ENCODE data around the gene PIP4K2C. TPM values are rescaled to one million over a fixed set of nuclear protein-coding genes. Genes with fewer than 3 reads are reported as not detected.
A peak's percentile ranks its signal among the peaks of the same experiment; 100 is the strongest.

Gene PIP4K2C
- total RNA-seq, 2 donors from 2014 or later = 37.4 to 51.1 TPM

DNA sequence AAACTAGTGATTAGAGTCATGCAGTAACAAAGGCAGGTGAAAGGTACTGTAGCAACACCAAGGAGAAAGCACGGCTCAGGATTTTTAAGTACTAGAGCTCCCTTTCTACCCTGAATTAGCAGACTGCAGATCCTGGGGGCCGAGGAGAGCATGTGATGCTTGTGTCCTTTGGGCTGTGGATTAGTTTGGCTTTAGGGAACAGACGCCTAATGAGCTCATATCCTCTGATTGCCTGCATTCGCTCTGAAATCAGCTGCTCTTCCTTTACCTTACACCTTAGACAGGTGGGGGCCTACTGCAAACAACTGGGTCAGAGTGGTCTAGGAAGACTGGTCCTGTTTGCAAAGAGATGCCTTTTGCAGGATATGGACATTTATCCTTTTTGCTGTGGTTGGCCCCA is 2.2 kb downstream of the PIP4K2C start:
- Histone ChIP-seq H3K27ac (no peak overlapping the region), H3K4me3 (no peak overlapping the region), H3K9me3 (no peaks in the 10 kb centered on the region), H3K36me3 (no peaks in the 10 kb centered on the region), H3K4me1 (replicated peaks) (peaks cover 12% of the 10 kb centered on the region), H3K27me3 (replicated peaks; ENCODE audit: insufficient read depth) (no peaks in the 10 kb centered on the region)
- TF ChIP-seq POLR2A (IDR thresholded peaks at IDR 0.05) = no peak
- TF ChIP-seq, protein P1, sequence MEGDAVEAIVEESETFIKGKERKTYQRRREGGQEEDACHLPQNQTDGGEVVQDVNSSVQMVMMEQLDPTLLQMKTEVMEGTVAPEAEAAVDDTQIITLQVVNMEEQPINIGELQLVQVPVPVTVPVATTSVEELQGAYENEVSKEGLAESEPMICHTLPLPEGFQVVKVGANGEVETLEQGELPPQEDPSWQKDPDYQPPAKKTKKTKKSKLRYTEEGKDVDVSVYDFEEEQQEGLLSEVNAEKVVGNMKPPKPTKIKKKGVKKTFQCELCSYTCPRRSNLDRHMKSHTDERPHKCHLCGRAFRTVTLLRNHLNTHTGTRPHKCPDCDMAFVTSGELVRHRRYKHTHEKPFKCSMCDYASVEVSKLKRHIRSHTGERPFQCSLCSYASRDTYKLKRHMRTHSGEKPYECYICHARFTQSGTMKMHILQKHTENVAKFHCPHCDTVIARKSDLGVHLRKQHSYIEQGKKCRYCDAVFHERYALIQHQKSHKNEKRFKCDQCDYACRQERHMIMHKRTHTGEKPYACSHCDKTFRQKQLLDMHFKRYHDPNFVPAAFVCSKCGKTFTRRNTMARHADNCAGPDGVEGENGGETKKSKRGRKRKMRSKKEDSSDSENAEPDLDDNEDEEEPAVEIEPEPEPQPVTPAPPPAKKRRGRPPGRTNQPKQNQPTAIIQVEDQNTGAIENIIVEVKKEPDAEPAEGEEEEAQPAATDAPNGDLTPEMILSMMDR (IDR thresholded peaks at IDR 0.05) = no peak
- WGBS = 73% methylated on average over 4 of the region's 4 CpGs
- DNase-seq (ENCODE audit: low spot score) = no peak
- intact Hi-C loops (cut with DNase I) = no loop called here

DNA sequence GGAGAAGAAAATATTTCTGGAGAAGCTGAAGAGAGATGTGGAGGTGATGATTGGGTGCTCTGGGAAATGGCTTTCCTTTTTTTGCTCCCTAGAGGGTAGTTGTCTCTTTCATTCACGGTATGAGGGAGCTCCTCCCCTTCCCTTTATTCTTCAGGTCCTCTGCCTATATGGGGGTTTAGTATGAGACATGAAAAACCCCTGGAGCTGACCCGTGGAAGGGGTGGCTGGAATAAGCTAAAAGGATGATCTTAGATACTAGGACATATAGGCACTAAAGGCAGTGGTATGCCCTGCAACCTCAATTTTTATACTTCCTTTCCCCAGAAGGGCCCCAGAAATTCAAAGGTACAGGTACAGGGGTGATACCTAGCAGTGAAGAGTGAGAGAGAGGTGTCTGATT is 9.4 kb downstream of the PIP4K2C start:
- H3K27ac ChIP-seq = no peak overlapping the region
- no peak overlapping the region for H3K4me3 ChIP-seq
- H3K9me3 ChIP-seq = no peaks in the 10 kb centered on the region
- no peaks in the 10 kb centered on the region for H3K27me3 ChIP-seq (replicated peaks; ENCODE audit: insufficient read depth)
- H3K4me1 ChIP-seq (replicated peaks) = no peaks in the 10 kb centered on the region
- WGBS = 68% methylated on average over 2 of the region's 2 CpGs
- TF ChIP-seq POLR2A (IDR thresholded peaks at IDR 0.05) = no peak
- DNase-seq (ENCODE audit: low spot score) = no peak
- H3K36me3 ChIP-seq = no peaks in the 10 kb centered on the region
- intact Hi-C loops (cut with DNase I) = no loop called here

GRCh38 chr12:57602544-57602943 is 11.6 kb downstream of the PIP4K2C start:
- Histone ChIP-seq H3K36me3 (no peaks in the 10 kb centered on the region), H3K4me3 (no peak overlapping the region), H3K27me3 (replicated peaks; ENCODE audit: insufficient read depth) (no peaks in the 10 kb centered on the region), H3K9me3 (no peaks in the 10 kb centered on the region), H3K27ac (no peak overlapping the region), H3K4me1 (replicated peaks) (no peaks in the 10 kb centered on the region)
- DNase-seq (ENCODE audit: low spot score) = no peak
- intact Hi-C loops (cut with DNase I) = no loop called here
- TF ChIP-seq, protein P1 (IDR thresholded peaks at IDR 0.05) = no peak
- TF ChIP-seq POLR2A (IDR thresholded peaks at IDR 0.05) (no peak), POLR2AphosphoS5 (IDR thresholded peaks at IDR 0.05) (no peak)

DNA sequence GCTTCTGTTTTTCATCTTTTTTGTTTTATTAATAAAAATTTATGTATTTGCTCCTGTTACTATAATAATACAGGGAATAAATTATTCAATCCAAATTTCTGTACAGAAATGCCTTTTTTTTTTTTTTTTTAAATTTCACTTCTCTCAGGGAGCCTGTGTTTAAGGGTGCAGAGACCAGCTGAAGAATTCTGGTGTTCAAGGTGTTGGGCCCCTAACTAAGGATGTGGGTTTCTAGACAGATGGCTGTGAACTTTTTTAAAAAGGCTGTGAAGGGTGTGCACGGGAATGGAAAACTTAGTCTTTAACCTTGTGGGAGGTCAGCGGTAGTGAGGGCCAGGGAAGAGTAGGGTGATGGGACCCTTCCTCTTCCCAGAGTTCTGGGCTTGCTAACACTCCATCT is 12.3 kb downstream of the PIP4K2C start:
- TF ChIP-seq POLR2AphosphoS5 (IDR thresholded peaks at IDR 0.05) (no peak), POLR2A (IDR thresholded peaks at IDR 0.05) (no peak)
- TF ChIP-seq, protein P1 (IDR thresholded peaks at IDR 0.05) = no peak
- Histone ChIP-seq H3K27me3 (replicated peaks; ENCODE audit: insufficient read depth) (no peaks in the 10 kb centered on the region), H3K4me1 (replicated peaks) (no peaks in the 10 kb centered on the region), H3K9me3 (no peaks in the 10 kb centered on the region), H3K4me3 (no peak overlapping the region), H3K27ac (peak overlapping the region; percentile 92 to 96), H3K36me3 (no peaks in the 10 kb centered on the region)
- DNase-seq (ENCODE audit: low spot score) = no peak
- 56% methylated on average over 2 of the region's 2 CpGs for WGBS
- intact Hi-C loops (cut with DNase I) = no loop called here

- H3K27ac ChIP-seq = peak overlapping the region; percentile 92 to 96
- no peaks in the 10 kb centered on the region for H3K4me1 ChIP-seq (replicated peaks)
- peak overlapping the region; percentile 84 to 89 for H3K4me3 ChIP-seq
- peak; percentile 59 for DNase-seq (ENCODE audit: low spot score)
- H3K9me3 ChIP-seq = no peaks in the 10 kb centered on the region
- peak; percentile 48 for TF ChIP-seq POLR2AphosphoS5 (IDR thresholded peaks at IDR 0.05)
- no peak for TF ChIP-seq POLR2A (IDR thresholded peaks at IDR 0.05)
- no peaks in the 10 kb centered on the region for H3K36me3 ChIP-seq
- no peaks in the 10 kb centered on the region for H3K27me3 ChIP-seq (replicated peaks; ENCODE audit: insufficient read depth)
- 10% methylated on average over 6 of the region's 6 CpGs for WGBS
- intact Hi-C loops (cut with DNase I) = no loop called here
Measured at GRCh38 chr12:57603815-57604453, 12.9 kb downstream of the PIP4K2C start.

GRCh38 chr12:57604454-57604991 is 13.5 kb downstream of the PIP4K2C start, which contains the start of gene DTX3:
TSS of gene DTX3 (plus strand) at chr12:57604824. CDS start at chr12:57606518, 1,694 bp downstream.
- TF ChIP-seq POLR2AphosphoS5 (IDR thresholded peaks at IDR 0.05) (peak; percentile 16), POLR2A (IDR thresholded peaks at IDR 0.05) (no peak)
- TF ChIP-seq, protein P1 (IDR thresholded peaks at IDR 0.05) = no peak
- intact Hi-C loops (cut with DNase I) = no loop called here
- no peaks in the 10 kb centered on the region for H3K9me3 ChIP-seq
- DNase-seq (ENCODE audit: low spot score) = peak; percentile 66
- peak within 1 kb of the TSS; percentile 92 to 96 for H3K27ac ChIP-seq
- H3K4me3 ChIP-seq = peak within 1 kb of the TSS; percentile 84 to 89
- 2% methylated on average over 28 of the region's 36 CpGs for WGBS
- no peaks in the 10 kb centered on the region for H3K4me1 ChIP-seq (replicated peaks)
- H3K36me3 ChIP-seq = no peaks in the 10 kb centered on the region
- no peaks in the 10 kb centered on the region for H3K27me3 ChIP-seq (replicated peaks; ENCODE audit: insufficient read depth)

Measured in prostate gland (tissue), 2 donors.